ENCODE results near the gene NR1H2. TPM values are rescaled to one million over a fixed set of nuclear protein-coding genes. Genes with fewer than 3 reads are reported as not detected.

NR1H2 gene
- polyA plus RNA-seq, 1 experiment, result 23.7 TPM

GRCh38 chr19:50419580-50420035, 43.4 kb downstream of the NR1H2 start:
- ChIA-PET CTCF (interaction anchor here (0.8 kb wide), 1 partner anchor 51 kb away, joined by 3 read pairs; no protein-coding TSS in a partner anchor), POLR2A (no interaction called here)
- TF ChIP-seq CTCF (IDR thresholded peaks at IDR 0.05; ENCODE audit: low read depth, low read length), result no peak
- Histone ChIP-seq H3K4me3 (ENCODE audit: low read depth, low read length) (no peak overlapping the region), H3K27ac (ENCODE audit: low read depth, low read length) (no peak overlapping the region), H3K9me3 (ENCODE audit: control insufficient read depth, insufficient read depth, low read length) (peaks cover 3% of the 10 kb centered on the region), H3K27me3 (ENCODE audit: control insufficient read depth, insufficient read depth, low read length) (peaks cover 18% of the 10 kb centered on the region)
- no peak for DNase-seq (ENCODE audit: low read depth, low spot score)

GRCh38 chr19:50420127-50420526, 43.9 kb downstream of the NR1H2 start:
- POLR2A ChIA-PET, result no interaction called here
- H3K27ac ChIP-seq (ENCODE audit: low read depth, low read length), result no peak overlapping the region
- no peak overlapping the region for H3K4me3 ChIP-seq (ENCODE audit: low read depth, low read length)
- no peak for DNase-seq (ENCODE audit: low read depth, low spot score)
- CTCF ChIA-PET, result interaction anchor here (0.8 kb wide), 1 partner anchor 51 kb away, joined by 3 read pairs; no protein-coding TSS in a partner anchor
- peaks cover 18% of the 10 kb centered on the region for H3K27me3 ChIP-seq (ENCODE audit: control insufficient read depth, insufficient read depth, low read length)
- TF ChIP-seq CTCF (IDR thresholded peaks at IDR 0.05; ENCODE audit: low read depth, low read length), result no peak
- H3K9me3 ChIP-seq (ENCODE audit: control insufficient read depth, insufficient read depth, low read length), result peaks cover 3% of the 10 kb centered on the region; the same call in 1 of the 2 replicates

- CTCF ChIA-PET, result no interaction called here
- Histone ChIP-seq H3K27ac (ENCODE audit: low read depth, low read length) (no peak overlapping the region), H3K9me3 (ENCODE audit: control insufficient read depth, insufficient read depth, low read length) (peaks cover 3% of the 10 kb centered on the region; the same call in 1 of the 2 replicates), H3K27me3 (ENCODE audit: control insufficient read depth, insufficient read depth, low read length) (peaks cover 18% of the 10 kb centered on the region), H3K4me3 (ENCODE audit: low read depth, low read length) (no peak overlapping the region)
- DNase-seq (ENCODE audit: low read depth, low spot score), result no peak
- TF ChIP-seq CTCF (IDR thresholded peaks at IDR 0.05; ENCODE audit: low read depth, low read length), result no peak
- POLR2A ChIA-PET, result no interaction called here
Observed at GRCh38 chr19:50420808-50421207, 44.6 kb downstream of the NR1H2 start.

GRCh38 chr19:50422397-50423278, 46.4 kb downstream of the NR1H2 start:
- no peak overlapping the region for H3K27ac ChIP-seq (ENCODE audit: low read depth, low read length)
- H3K9me3 ChIP-seq (ENCODE audit: control insufficient read depth, insufficient read depth, low read length), result peaks cover 3% of the 10 kb centered on the region; the same call in 1 of the 2 replicates
- peaks cover 21% of the 10 kb centered on the region for H3K27me3 ChIP-seq (ENCODE audit: control insufficient read depth, insufficient read depth, low read length)
- CTCF ChIA-PET, result no interaction called here
- no peak overlapping the region for H3K4me3 ChIP-seq (ENCODE audit: low read depth, low read length)
- DNase-seq (ENCODE audit: low read depth, low spot score), result no peak
- no peak for TF ChIP-seq CTCF (IDR thresholded peaks at IDR 0.05; ENCODE audit: low read depth, low read length)
- POLR2A ChIA-PET, result interaction anchor here (0.6 kb wide), 1 partner anchor 28 kb away, joined by 3 read pairs; no protein-coding TSS in a partner anchor
